Measurements from ENCODE around the gene WSCD2.

WSCD2 gene

GRCh38 chr12:108139454-108139853 is 10.4 kb downstream of the WSCD2 start:
- CTCF ChIA-PET = interaction anchor here (0.9 kb wide), 1 partner anchor 38 kb away, joined by 3 read pairs; no protein-coding TSS in a partner anchor
- POLR2A ChIA-PET = no interaction called here
- TF ChIP-seq CTCF (IDR thresholded peaks at IDR 0.05; ENCODE audit: control extremely low read depth, extremely low read depth, low read depth, missing control alignments) = no peak
- DNase-seq (ENCODE audit: extremely low spot score) = no peak

DNA sequence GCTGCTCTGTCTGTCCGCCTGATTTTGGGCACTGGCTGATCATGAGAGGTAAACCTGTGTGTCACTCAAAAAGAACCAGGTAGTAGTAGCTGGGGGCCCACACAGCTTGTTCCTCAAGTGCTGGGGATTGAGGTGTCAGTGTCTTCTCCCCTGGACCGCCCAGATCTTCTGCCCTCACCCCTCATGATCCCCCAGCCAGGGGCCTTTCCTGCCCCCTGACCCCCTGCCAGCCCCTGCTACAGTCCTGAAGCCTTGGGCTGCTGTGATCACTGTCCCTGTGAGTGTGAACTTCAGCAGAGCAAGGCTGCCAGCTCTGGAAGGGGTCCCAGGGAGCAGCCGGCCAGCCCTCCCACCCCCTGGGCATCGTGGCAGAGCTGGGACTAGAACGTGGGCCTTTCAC is 11.4 kb downstream of the WSCD2 start:
- no peak for DNase-seq (ENCODE audit: extremely low spot score)
- no peak for TF ChIP-seq CTCF (IDR thresholded peaks at IDR 0.05; ENCODE audit: control extremely low read depth, extremely low read depth, low read depth, missing control alignments)
- CTCF ChIA-PET = interaction anchor here (0.9 kb wide), 1 partner anchor 10 kb away, joined by 3 read pairs; no protein-coding TSS in a partner anchor

GRCh38 chr12:108141600-108142130 is 12.6 kb downstream of the WSCD2 start:
- CTCF ChIA-PET = interaction anchor here (1.8 kb wide), 1 partner anchor 53 kb away, joined by 5 read pairs; no protein-coding TSS in a partner anchor
- POLR2A ChIA-PET = no interaction called here
- TF ChIP-seq CTCF (IDR thresholded peaks at IDR 0.05; ENCODE audit: control extremely low read depth, extremely low read depth, low read depth, missing control alignments) = no peak
- no peak for DNase-seq (ENCODE audit: extremely low spot score)

More for the DNA sequence above, 11.4 kb downstream of the WSCD2 start:
- POLR2A ChIA-PET = no interaction called here

- CTCF ChIA-PET = interaction anchor here (1.4 kb wide), 1 partner anchor 51 kb away, joined by 3 read pairs; no protein-coding TSS in a partner anchor
- POLR2A ChIA-PET = no interaction called here
- TF ChIP-seq CTCF (IDR thresholded peaks at IDR 0.05; ENCODE audit: control extremely low read depth, extremely low read depth, low read depth, missing control alignments) = no peak
- no peak for DNase-seq (ENCODE audit: extremely low spot score)
Observed at GRCh38 chr12:108143144-108143543, 14.1 kb downstream of the WSCD2 start.

DNA sequence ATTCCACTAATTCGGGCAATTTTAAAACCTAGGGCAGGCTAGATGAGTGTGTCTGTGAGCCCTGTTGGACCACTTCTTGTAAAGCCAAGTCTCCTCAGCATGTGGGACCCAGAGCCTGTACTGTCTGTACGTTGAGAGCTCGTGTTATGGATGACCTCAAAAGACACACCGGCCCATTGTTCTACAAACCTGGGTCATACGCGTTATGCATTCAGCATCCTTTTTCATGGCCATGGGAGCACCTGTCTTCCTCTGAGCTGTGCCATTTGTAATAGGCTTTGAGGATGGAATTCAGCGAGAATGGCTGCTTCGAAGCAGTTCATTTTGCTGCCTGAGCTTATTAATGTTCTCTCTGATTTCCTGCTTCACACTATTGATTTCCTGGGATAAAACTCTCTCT is 15.0 kb downstream of the WSCD2 start:
- DNase-seq (ENCODE audit: extremely low spot score) = no peak
- no peak for TF ChIP-seq CTCF (IDR thresholded peaks at IDR 0.05; ENCODE audit: control extremely low read depth, extremely low read depth, low read depth, missing control alignments)
- ChIA-PET CTCF (interaction anchor here (0.9 to 1.4 kb wide), 4 partner anchors 10 to 313 kb away, joined by 3 read pairs; no protein-coding TSS in a partner anchor), POLR2A (no interaction called here)

DNA sequence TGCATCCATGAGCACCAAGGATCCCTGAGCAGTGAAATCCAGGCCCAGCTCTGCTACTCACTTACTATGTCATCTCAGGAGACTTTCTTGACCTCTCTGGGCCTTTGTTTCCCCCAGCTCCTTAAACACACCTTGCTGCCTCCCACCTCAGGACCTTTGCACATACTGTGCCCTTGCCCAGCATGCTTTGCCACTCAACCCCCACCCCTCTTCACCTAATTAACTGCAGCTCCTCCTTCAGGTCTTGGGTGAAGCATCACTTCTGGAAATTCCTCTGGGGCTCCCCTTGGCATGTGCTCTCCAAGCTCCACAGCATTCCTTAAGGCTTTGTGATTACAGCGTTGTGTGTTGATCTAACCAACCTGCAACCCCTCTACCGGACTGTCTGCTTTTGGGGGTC is 15.9 kb downstream of the WSCD2 start:
- CTCF ChIA-PET = no interaction called here
- no peak for TF ChIP-seq CTCF (IDR thresholded peaks at IDR 0.05; ENCODE audit: control extremely low read depth, extremely low read depth, low read depth, missing control alignments)
- DNase-seq (ENCODE audit: extremely low spot score) = no peak
- POLR2A ChIA-PET = no interaction called here
